Peyer's patch (tissue), 4 donors: Measurements from ENCODE around the gene STAT5B. TPM values are rescaled to one million over a fixed set of nuclear protein-coding genes. Genes with fewer than 3 reads are reported as not detected.

ENCODE experiments used
- DNase-seq, 3 donors: peaks; one replicate each; pipeline ENCODE4 v3.0.0-alpha.2; 2017 to 2019
- H3K27ac ChIP-seq, 4 donors: fragments of 200-600 bp; sonication (generic); one replicate each; pipeline ENCODE4 v1.5.1; 2016 to 2019
- H3K27me3 ChIP-seq, 2 donors: fragments of 200-600 bp; sonication (generic); one replicate each; pipeline ENCODE4 v1.5.1; 2019
- H3K36me3 ChIP-seq, 3 donors: fragments of 200-600 bp; sonication (generic); one replicate each; pipeline ENCODE4 v1.5.1; 2016 to 2019
- H3K4me1 ChIP-seq, 4 donors: fragments of 200-600 bp; sonication (generic); one replicate each; pipeline ENCODE4 v1.5.1; 2016 to 2019
- H3K4me3 ChIP-seq, 4 donors: fragments of 200-600 bp; sonication (generic); 1 replicate in 3 of 4; 2 replicates in 1 of 4; pipeline ENCODE4 v1.5.1; 2016 to 2019; ENCODE audit warnings: mild to moderate bottlenecking in 1 of 4
- H3K9me3 ChIP-seq, 4 donors: fragments of 200-600 bp; sonication (generic); one replicate each; pipeline ENCODE4 v1.5.1; 2016 to 2019; ENCODE audit warnings: mild to moderate bottlenecking in 1 of 4
- POLR2A ChIP-seq, 2 donors: fragments of 450-650 bp; IDR thresholded peaks; one replicate each; pipeline ENCODE4 v1.5.1; 2017; ENCODE audit warnings: antibody characterized with exemption in 2 of 2, mild to moderate bottlenecking in 2 of 2, moderate library complexity in 2 of 2
- total RNA-seq, 4 donors: library from RNA; depleted of rRNA; stranded (reverse); fragments of >200 nt; gene quantifications; one replicate each; pipeline ENCODE4 v1.1.0, GENCODE V29; 2016
- TF ChIP-seq, protein P1 (sequence below), 6 experiments: fragments of 450-650 bp in 4 of 6; fragments of 200-600 bp in 2 of 6; sonication (generic) in 1 of 6; IDR thresholded peaks; one replicate each; pipeline ENCODE4 v1.5.1; 2017 to 2019; ENCODE audit warnings: antibody characterized with exemption in 6 of 6, mild to moderate bottlenecking in 3 of 6, moderate library complexity in 1 of 6

Gene STAT5B
- total RNA-seq, 4 donors from 2014 or later = 36.3 to 128 (median 68.1) TPM

DNA sequence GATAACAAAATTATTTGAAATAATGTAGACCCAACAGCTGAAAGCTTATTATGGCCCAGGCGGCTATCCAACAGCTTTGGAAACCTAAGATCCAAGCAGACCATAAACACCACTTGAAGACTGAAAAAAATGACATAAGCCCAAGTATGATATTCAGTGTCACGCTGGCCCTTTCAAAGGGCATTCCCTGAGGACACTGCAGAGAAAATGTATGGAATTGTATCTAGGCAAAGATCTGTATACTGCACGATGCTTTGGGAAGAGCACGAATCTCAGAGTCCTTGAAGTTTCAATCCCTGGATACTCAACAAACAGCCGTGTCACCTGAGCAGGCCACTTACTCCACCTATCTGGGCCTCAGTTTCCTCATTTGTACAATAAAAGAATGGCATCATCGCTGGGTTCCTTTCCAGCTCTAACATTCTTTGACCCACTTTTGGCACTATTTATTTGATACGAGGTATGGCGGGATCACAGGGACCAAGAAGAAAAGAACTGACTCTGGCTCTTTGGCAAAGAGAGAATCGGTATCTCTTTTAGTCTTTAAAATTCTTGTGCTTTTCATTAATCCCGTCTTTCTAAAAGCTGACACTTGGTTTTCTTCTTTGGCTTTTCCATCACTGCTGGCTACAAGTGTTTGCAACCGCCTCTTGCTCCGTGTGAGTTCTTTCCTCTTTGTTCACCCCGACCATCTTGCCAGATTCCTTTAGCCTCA is 1.2 kb downstream of the STAT5B start:
- peaks cover 0 to 29% (median 4%) of the 10 kb centered on the region in 4 donors for H3K4me1 ChIP-seq
- no peak for DNase-seq
- H3K36me3 ChIP-seq = no peaks in the 10 kb centered on the region
- peak overlapping the region; percentile 88 to 98 (median 96) for H3K4me3 ChIP-seq
- no peaks in the 10 kb centered on the region for H3K27me3 ChIP-seq
- H3K27ac ChIP-seq = peak overlapping the region; percentile 87 to 94 (median 94)
- TF ChIP-seq, protein P1, sequence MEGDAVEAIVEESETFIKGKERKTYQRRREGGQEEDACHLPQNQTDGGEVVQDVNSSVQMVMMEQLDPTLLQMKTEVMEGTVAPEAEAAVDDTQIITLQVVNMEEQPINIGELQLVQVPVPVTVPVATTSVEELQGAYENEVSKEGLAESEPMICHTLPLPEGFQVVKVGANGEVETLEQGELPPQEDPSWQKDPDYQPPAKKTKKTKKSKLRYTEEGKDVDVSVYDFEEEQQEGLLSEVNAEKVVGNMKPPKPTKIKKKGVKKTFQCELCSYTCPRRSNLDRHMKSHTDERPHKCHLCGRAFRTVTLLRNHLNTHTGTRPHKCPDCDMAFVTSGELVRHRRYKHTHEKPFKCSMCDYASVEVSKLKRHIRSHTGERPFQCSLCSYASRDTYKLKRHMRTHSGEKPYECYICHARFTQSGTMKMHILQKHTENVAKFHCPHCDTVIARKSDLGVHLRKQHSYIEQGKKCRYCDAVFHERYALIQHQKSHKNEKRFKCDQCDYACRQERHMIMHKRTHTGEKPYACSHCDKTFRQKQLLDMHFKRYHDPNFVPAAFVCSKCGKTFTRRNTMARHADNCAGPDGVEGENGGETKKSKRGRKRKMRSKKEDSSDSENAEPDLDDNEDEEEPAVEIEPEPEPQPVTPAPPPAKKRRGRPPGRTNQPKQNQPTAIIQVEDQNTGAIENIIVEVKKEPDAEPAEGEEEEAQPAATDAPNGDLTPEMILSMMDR (IDR thresholded peaks at IDR 0.05) = no peak
- TF ChIP-seq POLR2A (IDR thresholded peaks at IDR 0.05) = no peak
- H3K9me3 ChIP-seq = no peaks in the 10 kb centered on the region

DNA sequence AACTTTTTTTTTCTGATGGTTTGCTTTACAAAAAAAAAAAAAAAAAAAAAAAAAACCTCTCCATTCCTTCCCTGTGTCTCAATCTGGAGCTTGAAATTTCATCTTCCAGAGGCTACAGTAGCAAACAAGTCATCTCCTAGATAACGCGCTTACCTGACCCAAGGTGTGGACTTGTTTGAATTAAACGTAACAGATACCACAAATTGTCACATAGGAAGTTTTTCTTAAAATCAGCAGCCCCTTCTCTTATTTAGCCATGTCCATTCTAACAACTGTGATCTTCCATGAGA is 2.0 kb downstream of the STAT5B start:
- no peaks in the 10 kb centered on the region for H3K9me3 ChIP-seq
- H3K4me3 ChIP-seq = peak overlapping the region in 1 of 4 donors; percentile 94
- H3K27me3 ChIP-seq = no peaks in the 10 kb centered on the region
- H3K27ac ChIP-seq = peak overlapping the region in 1 of 4 donors; percentile 87
- no peaks in the 10 kb centered on the region for H3K36me3 ChIP-seq
- DNase-seq = no peak
- TF ChIP-seq, protein P1 (IDR thresholded peaks at IDR 0.05) = no peak
- no peak for TF ChIP-seq POLR2A (IDR thresholded peaks at IDR 0.05)
- H3K4me1 ChIP-seq = peaks cover 0 to 34% (median 4%) of the 10 kb centered on the region in 4 donors

DNA sequence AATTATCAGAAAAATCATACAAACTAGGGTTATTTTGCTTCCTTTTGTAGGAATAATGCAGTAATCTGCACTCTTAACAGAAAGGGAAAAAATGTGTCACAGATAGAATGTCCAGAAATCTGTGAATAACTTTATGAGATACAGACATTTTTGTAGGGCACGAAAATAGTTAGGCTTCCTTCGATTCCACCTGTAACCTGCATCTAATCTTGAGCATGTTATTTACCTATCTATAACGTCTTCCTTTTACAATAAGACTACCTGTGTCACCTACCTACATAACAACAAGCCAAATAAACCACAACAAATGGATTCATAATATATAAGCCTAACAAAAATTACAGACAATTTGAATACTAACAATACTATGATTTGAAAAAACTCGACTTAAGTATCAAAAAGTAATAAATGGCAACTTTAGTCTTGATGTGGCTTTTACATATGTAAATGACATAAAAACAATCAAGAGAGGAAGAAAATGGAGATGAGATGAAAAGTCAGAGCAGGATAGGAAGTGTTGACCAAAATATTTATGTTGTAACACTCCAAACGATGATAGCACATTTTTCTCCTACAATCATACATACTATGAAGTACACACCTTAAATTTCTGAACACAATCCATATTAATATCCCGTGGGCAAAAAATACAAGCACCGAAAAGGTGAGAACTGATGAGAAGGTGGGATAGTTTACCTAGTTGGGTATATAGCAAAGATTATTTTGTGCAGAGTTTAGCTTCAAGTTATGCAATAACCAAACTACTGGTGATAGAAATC is 2.5 kb downstream of the STAT5B start:
- Histone ChIP-seq H3K9me3 (no peaks in the 10 kb centered on the region), H3K4me3 (no peak overlapping the region), H3K27ac (no peak overlapping the region), H3K4me1 (peaks cover 0 to 34% (median 4%) of the 10 kb centered on the region in 4 donors), H3K27me3 (no peaks in the 10 kb centered on the region), H3K36me3 (no peaks in the 10 kb centered on the region)
- TF ChIP-seq POLR2A (IDR thresholded peaks at IDR 0.05) = no peak
- TF ChIP-seq, protein P1 (IDR thresholded peaks at IDR 0.05) = no peak
- DNase-seq = no peak

- H3K4me3 ChIP-seq = no peak overlapping the region
- no peaks in the 10 kb centered on the region for H3K36me3 ChIP-seq
- H3K27ac ChIP-seq = peak overlapping the region in 1 of 4 donors; percentile 51
- DNase-seq = no peak
- no peaks in the 10 kb centered on the region for H3K27me3 ChIP-seq
- H3K4me1 ChIP-seq = peaks cover 0 to 34% (median 3%) of the 10 kb centered on the region in 4 donors
- TF ChIP-seq, protein P1 (IDR thresholded peaks at IDR 0.05) = no peak
- TF ChIP-seq POLR2A (IDR thresholded peaks at IDR 0.05) = no peak
- H3K9me3 ChIP-seq = no peaks in the 10 kb centered on the region
Observed at GRCh38 chr17:42272162-42272907, 3.9 kb downstream of the STAT5B start.

GRCh38 chr17:42271779-42272035 is 4.5 kb downstream of the STAT5B start:
- no peak for DNase-seq
- TF ChIP-seq, protein P1 (IDR thresholded peaks at IDR 0.05) = no peak
- no peak for TF ChIP-seq POLR2A (IDR thresholded peaks at IDR 0.05)
- Histone ChIP-seq H3K9me3 (no peaks in the 10 kb centered on the region), H3K4me3 (no peak overlapping the region), H3K27me3 (no peaks in the 10 kb centered on the region), H3K27ac (peak overlapping the region in 1 of 4 donors; percentile 51), H3K4me1 (peaks cover 0 to 34% (median under 1%) of the 10 kb centered on the region in 4 donors), H3K36me3 (no peaks in the 10 kb centered on the region)
